GM10847 (cell line): ENCODE results near the gene GMDS.

Experiments
- POLR2A ChIP-seq: IDR thresholded peaks from 2 replicates; pipeline ENCODE4 v1.6.1; 2011; ENCODE audit not compliant: insufficient read length; ENCODE audit errors: extremely low read depth

Gene GMDS

DNA sequence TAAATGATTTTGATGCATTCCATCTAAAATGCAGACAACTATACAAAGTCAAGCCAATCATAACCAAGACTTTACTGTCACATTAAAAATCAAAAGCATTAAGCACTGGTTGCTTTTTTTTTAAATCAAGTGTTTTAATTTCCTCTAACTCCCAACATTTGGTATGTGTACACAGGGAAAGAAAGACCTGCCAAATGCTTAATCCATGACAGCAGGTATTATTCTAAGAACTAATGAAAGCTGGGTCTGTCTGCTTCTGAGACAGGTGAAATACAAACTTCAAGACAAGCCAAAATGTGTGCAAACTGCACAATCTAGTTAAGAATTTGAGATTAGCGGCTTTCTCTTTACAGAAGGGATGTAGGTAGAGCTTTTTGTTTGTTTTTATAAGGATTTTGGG lies 126.1 kb downstream of the GMDS start:
- no peak for TF ChIP-seq POLR2A

DNA sequence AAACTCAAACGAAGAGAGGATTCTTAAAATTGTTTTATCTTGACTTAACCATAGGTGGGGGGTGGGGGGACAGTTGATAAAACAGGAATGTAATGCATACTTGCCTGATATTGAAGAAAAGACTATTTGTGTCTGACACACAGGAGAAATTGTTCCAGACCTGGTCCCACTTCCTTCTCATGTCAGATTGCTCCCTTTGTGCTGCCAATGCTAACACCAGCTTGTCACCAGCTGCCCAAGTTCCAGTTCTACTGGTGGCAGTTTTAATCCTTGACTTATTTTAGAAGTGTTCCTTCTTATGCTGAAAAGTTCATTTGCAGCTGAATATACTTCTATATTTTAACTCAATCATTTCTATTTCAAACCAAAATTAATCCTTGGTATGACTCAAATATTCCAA lies 127.3 kb downstream of the GMDS start:
- no peak for TF ChIP-seq POLR2A

DNA sequence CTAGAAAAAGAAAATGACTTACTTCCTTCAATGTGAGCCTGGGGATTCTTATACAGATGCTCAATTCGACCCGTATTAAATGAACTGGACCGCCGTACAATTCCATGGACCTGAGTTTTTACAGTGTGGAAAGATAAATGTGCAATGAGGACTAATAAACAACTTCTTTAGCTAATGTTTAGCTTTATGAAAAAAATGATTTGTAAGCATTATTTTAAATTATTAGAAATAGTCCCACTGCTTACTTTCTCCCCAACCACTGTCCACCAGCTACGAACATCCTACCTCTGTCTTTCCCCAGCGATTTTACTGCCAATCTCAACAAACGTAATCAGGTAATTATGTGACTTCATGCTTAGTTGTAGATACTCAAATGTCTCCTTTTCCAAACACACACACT lies 128.0 kb downstream of the GMDS start:
- TF ChIP-seq POLR2A, result no peak

- TF ChIP-seq POLR2A, result no peak
These were observed 128.9 kb downstream of the GMDS start for GRCh38 chr6:2116496-2116895.

DNA sequence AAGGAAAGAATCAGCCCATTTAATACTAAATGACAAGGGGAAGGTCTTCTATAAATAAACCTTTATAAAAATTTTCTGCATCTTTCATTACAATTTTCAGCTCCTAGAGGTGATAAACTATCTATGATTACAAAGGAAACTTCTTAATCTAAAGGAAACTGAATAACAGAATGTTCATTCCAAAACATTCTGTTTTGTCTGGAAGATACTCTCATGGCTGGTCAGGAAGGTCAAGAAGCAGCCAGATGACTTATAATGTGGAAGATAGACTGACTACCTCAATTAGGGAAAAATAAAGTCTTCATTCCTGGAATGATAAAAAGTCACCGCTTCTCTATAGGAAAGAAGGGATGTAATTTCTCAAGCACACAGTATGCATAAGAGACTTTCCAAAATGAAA lies 131.3 kb downstream of the GMDS start:
- no peak for TF ChIP-seq POLR2A

GRCh38 chr6:2111162-2111677 lies 134.2 kb downstream of the GMDS start:
- no peak for TF ChIP-seq POLR2A

DNA sequence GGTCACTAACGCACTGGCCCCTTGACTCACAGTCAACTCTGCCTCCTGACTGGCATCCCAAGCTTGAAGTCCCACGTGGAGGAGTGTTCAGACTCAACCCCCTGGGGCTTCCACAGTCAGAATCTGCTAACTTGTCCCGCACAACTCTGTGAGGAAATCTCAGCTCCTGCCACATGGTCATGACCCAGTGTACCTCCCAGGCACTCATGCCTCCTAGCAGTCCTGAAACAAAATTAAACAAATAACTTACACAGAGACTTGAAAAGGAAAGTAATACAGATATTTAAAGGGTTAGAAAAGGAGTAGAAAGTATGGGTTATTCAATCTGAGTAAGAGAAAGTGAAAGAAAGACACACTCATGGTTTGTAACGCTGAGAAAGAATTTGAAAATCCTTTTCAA lies 134.9 kb downstream of the GMDS start:
- no peak for TF ChIP-seq POLR2A

DNA sequence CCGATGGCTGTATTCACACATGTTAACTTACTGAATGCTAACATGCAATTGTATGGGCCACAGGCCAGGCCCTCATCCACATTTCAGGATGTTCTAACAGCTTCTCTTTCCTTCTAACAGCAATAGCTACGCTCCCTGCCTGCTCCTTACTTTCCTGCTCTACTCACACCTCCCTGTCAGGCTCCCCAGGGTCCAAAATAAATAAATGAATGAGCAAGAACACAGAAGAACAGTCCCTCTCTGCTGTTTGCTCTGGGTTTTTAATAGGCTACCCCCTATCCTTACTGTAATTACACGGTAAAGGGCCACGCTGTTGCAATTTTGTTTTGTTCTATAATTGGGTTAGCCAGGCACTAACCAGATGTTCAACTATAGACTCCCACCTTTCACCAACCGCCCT lies 135.6 kb downstream of the GMDS start:
- TF ChIP-seq POLR2A, result no peak

DNA sequence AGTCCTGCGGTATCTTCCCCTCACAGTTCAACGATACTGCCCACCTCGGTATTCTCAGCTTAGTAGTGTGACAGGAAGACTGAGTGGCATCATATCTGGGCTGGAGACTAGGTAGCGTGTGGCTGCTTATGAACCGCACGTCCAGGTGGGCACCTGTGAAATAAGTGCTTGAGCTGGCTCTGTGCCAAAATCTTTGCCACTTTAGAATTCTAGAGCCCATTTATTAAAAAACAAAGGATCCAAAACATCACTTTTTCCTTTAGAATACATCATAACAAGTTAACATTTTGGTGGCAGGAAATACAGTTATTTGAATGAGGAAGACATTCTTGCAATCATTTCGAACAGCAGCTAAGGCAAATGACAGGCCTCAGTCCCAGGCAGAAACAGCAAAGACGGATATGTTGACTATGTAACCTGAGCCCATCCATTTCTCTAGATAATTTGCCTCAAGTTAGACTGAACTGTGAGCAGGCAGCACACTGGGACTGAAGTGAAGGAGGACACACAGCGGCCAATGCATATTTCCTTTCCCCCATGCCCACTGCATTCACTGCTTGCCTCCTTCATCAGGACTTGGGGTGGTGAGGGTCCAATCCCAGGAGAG lies 136.6 kb downstream of the GMDS start:
- no peak for TF ChIP-seq POLR2A

DNA sequence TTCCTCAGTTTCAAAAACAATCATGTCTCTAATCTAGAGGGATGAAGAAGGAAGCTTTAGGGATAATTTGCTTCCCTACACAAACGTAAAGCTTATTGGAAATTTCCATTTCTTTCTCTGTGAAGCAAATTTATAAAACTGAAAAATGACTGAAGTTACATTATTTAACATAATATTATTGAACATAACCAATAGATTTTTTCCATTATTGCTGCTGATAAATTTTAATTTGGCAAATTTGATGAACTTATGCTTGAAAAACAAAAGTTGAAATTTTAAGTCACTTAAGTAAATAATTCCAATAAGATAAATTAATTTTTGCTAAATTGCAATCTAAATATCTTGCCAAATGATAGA lies 140.9 kb downstream of the GMDS start:
- no peak for TF ChIP-seq POLR2A

DNA sequence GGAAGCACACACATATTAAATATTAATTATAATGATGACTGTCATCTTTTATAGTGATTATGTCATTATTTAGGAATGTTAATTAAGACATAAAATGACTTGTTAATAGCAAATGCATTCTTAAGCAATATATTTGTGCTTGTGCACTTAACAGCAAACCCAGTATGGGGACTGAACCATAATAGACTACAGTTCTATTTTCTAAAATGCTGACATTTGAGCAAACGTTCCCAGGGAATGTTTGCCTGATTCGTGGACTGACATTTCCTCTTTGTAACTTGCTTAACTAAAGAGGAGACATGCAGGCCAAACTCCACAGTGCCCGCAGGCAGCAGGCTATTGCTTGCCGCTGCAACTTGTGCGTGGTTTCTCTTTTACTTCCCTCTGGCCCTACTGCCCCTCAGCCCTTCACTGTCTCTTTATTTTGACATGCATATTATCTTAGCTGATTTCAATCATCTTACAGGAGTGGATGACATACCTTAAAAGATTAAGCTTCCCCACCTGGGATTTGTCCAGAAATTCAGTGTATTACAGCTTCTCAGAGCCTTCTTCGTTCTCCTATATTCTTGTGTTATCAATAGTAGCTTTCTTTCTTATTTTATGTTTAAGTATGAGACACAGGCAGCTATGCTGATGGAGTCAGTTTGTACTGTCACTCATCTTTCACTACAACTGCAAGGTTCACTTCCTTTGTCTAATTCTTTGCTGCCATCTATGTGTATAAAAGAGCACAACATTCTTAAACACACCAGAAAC lies 141.5 kb downstream of the GMDS start:
- TF ChIP-seq POLR2A, result no peak

DNA sequence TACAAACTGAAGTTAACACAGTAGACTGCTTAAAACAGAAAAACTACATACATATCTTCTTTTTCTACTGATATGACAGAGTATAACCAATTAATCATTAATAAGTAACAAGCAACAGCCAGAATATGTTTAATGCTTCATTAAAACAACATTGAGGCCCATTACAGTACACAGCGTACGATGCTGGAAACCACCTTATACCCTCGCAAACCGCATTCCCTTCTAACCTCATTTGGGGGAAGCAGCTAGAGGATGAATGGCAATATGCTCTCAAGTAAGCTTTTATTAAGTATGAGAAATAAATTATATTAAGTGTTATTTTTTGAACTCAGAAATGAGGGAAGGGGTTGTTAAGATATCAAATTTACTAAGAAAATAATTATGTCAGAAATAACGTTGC lies 142.4 kb downstream of the GMDS start:
- no peak for TF ChIP-seq POLR2A

- TF ChIP-seq POLR2A, result no peak
These were observed 143.0 kb downstream of the GMDS start for GRCh38 chr6:2102316-2102883.

- no peak for TF ChIP-seq POLR2A
These were observed 144.2 kb downstream of the GMDS start for GRCh38 chr6:2101213-2101612.

DNA sequence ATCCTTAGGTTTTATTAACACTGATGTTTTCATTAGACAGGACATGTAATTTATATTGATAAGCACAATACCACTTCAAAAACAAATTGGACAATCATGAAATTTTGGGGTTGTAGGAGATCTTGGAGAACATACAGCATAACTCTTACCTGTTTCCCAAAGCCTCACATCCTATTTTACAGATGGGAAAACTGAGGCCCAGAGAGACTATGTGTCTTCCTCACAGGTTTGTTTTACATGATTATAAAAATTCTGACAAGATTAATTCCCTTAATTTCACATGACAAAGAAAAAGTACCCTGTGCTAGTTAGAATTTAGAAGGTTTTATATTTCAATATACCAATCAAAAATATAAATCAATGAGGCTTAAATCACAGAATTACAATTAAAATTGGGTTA lies 145.5 kb downstream of the GMDS start:
- TF ChIP-seq POLR2A, result no peak

GRCh38 chr6:2097464-2097863 lies 147.9 kb downstream of the GMDS start:
- no peak for TF ChIP-seq POLR2A
